CD4-positive, alpha-beta T cell treated with Interleukin-10 for 1 hour (primary cell): ENCODE results near the gene KBTBD4.
"Not testable (repeated sequence)": the region's sequence is repeated elsewhere in the genome, so short reads cannot be mapped to it uniquely, and the experiment has no call there.

Experiments used
- DNase-seq: peaks from one replicate; pipeline ENCODE4 v3.0.0-alpha.2; 2020

The KBTBD4 gene

GRCh38 chr11:47558695-47559094, 20.1 kb downstream of the KBTBD4 start:
- DNase-seq, result no peak

- not testable (repeated sequence) for DNase-seq
Observed at GRCh38 chr11:47557004-47557403, 21.8 kb downstream of the KBTBD4 start.

GRCh38 chr11:47553406-47553743, 25.4 kb downstream of the KBTBD4 start:
- no peak for DNase-seq

- peak; percentile 92 for DNase-seq
Observed at GRCh38 chr11:47552566-47553405, 26.0 kb downstream of the KBTBD4 start, which contains the start of gene CELF1. CELF1 (minus strand) TSS chr11:47553132; CDS start chr11:47499523, 53,609 bp downstream.

- peak; percentile 24 for DNase-seq
Observed at GRCh38 chr11:47552056-47552565, 26.7 kb downstream of the KBTBD4 start.

GRCh38 chr11:47551086-47551485, 27.7 kb downstream of the KBTBD4 start:
- DNase-seq, result peak; percentile 30

- no peak for DNase-seq
Observed at GRCh38 chr11:47550288-47551047, 28.3 kb downstream of the KBTBD4 start.

- not testable (repeated sequence) for DNase-seq
Observed at GRCh38 chr11:47546274-47546673, 32.5 kb downstream of the KBTBD4 start.

GRCh38 chr11:47545298-47545697, 33.5 kb downstream of the KBTBD4 start:
- no peak for DNase-seq

- DNase-seq, result no peak
Observed at GRCh38 chr11:47541070-47541469, 37.7 kb downstream of the KBTBD4 start.

- no peak for DNase-seq
Observed at GRCh38 chr11:47539681-47540039, 39.1 kb downstream of the KBTBD4 start.

GRCh38 chr11:47538741-47539565, 39.8 kb downstream of the KBTBD4 start:
- DNase-seq, result no peak

GRCh38 chr11:47536915-47537314, 41.9 kb downstream of the KBTBD4 start:
- DNase-seq, result no peak

- DNase-seq, result no peak
Observed at GRCh38 chr11:47534704-47535251, 44.0 kb downstream of the KBTBD4 start.

- no peak for DNase-seq
Observed at GRCh38 chr11:47533690-47534151, 45.0 kb downstream of the KBTBD4 start.

- no peak for DNase-seq
Observed at GRCh38 chr11:47532597-47533213, 46.1 kb downstream of the KBTBD4 start.

- DNase-seq, result no peak
Observed at GRCh38 chr11:47531666-47532065, 47.1 kb downstream of the KBTBD4 start.

GRCh38 chr11:47530721-47531120, 48.0 kb downstream of the KBTBD4 start:
- not testable (repeated sequence) for DNase-seq

- no peak for DNase-seq
Observed at GRCh38 chr11:47529951-47530350, 48.8 kb downstream of the KBTBD4 start.

GRCh38 chr11:47527186-47527585, 51.6 kb downstream of the KBTBD4 start:
- DNase-seq, result no peak

GRCh38 chr11:47526032-47526431, 52.7 kb downstream of the KBTBD4 start:
- DNase-seq, result not testable (repeated sequence)

- peak; percentile 27 for DNase-seq
Observed at GRCh38 chr11:47524291-47524874, 54.4 kb downstream of the KBTBD4 start.
